GM21528 (cell line): ENCODE results near the gene GCA.

Source experiments
- ATAC-seq: cut with Tn5 transposase; IDR thresholded peaks from one replicate; pipeline ENCODE4 v1.9.1; 2021; ENCODE audit warnings: mild to moderate bottlenecking, moderate library complexity; ENCODE audit not compliant: unreplicated experiment, low FRiP score

The GCA gene

DNA sequence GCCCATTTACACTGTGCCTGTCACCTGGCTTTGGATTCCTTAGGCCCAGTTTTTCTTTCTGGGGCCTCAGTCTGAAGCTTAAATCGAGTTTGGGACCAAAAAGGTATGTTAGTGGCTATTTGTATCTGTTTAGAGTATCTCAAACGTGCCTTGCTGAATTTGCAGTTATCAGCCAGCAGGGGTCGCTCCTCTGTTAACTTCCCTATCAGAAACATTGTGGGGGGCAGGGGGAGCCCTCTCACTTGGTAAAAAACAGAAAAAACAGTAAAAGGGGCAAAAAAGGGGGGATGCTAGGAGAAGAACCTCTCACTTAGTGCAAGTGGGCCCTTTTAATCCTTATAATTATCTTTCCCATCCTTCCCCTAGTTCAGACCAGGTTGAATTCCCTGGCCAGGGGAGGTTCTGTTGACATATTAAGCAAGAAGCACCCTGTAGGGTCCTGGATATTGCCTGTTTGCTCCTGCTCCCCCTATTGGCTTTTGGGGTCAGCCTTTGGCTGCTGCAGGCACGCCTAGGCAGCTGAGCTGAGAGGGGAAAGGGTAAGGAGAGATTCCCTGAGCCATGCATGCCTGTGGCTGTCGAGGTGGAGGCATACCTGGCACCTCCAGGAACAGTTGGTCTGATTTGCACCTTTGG lies 16.7 kb upstream of the GCA start:
- no peak for ATAC-seq

DNA sequence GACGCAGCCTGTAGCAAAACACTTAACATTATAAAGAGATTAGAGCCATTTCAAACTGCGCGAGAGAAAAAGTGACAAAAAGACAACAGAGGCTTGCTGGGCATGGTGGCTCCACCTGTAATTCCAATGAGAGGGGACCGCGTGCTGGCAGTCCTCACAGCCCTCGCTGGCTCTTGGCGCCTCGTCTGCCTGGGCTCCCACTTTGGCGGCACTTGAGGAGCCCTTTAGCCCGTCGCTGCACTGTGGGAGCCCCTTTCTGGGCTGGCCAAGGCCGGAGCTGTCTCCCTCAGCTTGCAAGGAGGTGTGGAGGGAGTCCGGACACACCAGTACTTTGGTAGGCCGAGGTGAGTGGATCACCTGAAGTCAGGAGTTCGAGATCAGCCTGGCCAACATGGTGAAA lies 16.1 kb upstream of the GCA start:
- no peak for ATAC-seq

- ATAC-seq: peak; percentile 76
Measured at GRCh38 chr2:162328424-162329157, 15.3 kb upstream of the GCA start.

DNA sequence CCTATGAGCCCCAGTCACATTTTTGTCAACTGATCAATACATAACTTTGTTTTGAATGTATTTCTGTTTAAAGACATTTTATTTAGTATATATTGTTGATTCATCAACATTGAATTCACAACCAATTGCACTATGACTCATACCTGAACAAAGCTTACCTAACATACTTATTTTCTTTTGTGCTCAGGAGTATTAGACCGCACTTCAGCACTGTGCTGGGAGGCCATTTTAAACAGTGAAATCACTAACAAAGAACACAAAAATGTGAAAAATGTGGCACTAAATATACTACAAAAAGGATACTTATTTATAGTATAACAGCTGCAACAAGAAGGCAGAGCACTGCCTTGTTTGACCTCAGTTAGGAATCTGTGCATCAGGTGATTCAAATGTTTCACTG lies 13.1 kb upstream of the GCA start:
- no peak for ATAC-seq

DNA sequence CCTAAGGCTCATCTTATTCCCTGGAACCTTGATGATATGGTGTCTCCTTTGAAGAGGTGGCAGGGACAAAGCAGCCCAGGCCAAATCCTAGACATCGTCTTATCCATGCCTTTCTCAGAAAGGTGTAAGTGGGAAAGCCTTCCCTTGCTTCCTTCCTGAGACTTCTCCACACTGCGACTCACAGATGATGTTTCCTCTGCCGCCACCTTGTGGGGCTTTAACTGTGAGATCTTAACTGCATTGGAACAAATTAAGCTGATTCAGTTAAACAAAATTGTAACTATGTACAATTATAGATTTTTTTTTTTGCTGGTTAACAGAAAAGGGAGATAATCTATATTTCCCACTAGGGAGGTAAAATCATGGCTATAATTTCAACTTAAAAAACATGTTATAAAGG lies 10.0 kb upstream of the GCA start:
- peak; percentile 50 for ATAC-seq

GRCh38 chr2:162337868-162338267 lies 6.1 kb upstream of the GCA start:
- no peak for ATAC-seq

DNA sequence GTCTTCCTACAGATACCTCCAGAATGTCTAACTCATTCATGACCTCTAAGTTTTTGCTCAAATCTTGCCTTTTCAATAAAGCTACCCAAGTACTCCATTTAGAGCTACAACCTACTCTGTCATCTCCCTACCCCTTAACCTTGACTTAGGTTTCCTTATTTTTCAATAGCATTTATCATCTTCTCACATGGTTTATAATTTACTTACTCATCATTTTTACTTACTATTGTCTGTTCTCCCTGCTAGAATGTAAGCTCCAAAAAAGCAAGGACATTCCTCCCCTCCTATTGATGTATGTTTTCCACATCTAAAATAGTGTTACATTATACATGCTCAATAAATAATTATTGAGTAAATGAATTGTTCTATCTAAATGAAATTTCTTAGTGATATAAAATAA lies 3.1 kb upstream of the GCA start:
- no peak for ATAC-seq

DNA sequence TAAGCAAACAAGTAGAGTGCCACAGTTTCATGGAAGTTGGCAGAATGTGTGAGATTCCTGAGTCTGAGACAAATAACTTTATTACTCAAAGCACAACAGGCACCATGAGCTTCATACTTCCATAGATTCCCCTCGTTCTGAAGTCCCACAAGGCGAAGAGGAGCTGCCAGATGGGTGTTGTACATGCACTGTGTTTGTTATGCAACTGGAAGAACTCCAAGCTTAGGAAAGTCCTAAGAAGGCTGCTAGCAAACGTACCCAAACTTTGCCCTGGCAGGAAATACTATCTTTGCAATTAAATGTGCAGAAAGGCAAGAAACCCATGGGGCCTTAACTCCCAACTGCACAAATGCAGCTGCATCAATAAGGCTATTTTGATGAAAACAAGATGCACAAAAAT lies 1.6 kb upstream of the GCA start:
- no peak for ATAC-seq

- no peak for ATAC-seq
Measured at GRCh38 chr2:162342841-162343240, 1.1 kb upstream of the GCA start.

GRCh38 chr2:162343492-162343823 lies 474 bp upstream of the GCA start:
- no peak for ATAC-seq

GRCh38 chr2:162344617-162344950 lies 652 bp downstream of the GCA start:
- no peak for ATAC-seq

DNA sequence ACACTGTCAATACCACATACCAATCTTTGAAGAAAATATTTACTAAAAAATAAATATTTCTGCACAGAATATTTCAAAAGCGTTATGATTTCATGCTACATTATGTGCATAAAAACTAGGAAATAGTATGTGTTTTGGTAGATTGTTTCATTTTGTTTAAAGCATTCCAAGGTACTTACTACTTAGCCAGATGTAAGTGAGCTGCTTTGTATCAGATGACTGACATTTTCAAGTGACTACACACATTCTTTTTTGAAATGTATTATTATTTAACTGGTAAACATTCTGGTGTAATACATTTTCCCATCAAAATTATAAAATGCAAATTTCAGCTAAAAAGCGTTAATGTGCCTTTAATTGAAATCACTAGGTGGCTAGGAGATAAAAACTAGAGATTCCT lies 21.5 kb downstream of the GCA start:
- ATAC-seq: no peak

GRCh38 chr2:162368494-162368893 lies 24.6 kb downstream of the GCA start:
- ATAC-seq: no peak

DNA sequence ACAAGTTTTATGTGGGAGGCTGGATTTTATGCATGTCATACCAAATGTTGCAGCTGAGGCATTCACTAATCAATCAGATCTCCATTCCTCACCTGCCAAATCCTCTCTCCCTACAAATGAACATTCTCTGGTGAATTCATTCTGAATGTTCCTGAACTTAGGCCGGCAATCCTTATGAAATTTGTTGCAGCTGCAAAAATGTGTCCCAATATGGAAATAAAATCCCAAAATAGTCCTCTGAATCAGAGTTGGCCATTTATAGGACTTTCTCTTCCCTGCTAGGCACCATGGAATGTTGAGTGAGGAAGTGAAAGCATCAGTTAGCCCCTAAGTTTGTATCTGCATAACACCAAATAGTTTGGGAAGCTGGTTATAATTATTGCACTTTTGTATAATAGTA lies 25.6 kb downstream of the GCA start:
- no peak for ATAC-seq

GRCh38 chr2:162370931-162371330 lies 27.0 kb downstream of the GCA start:
- no peak for ATAC-seq

DNA sequence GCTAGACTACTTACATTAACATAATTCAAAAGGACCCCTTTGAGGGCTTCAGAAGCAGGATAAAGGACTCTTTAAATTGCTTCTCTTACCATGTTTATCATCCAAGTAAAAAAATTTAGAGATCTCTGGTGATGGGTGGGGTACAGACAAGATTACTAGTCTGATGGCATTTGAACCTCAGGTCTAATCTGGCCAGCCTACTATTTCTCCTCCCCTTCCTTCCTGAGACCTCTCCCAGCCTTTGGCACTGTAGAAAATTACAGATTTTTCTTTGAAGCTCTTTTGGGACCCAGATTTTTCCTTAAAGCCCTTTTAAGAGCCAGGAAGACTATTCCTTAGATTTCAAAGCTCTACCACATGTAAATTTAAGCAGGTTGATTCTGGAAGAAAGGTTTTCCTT lies 28.9 kb downstream of the GCA start:
- ATAC-seq: no peak

DNA sequence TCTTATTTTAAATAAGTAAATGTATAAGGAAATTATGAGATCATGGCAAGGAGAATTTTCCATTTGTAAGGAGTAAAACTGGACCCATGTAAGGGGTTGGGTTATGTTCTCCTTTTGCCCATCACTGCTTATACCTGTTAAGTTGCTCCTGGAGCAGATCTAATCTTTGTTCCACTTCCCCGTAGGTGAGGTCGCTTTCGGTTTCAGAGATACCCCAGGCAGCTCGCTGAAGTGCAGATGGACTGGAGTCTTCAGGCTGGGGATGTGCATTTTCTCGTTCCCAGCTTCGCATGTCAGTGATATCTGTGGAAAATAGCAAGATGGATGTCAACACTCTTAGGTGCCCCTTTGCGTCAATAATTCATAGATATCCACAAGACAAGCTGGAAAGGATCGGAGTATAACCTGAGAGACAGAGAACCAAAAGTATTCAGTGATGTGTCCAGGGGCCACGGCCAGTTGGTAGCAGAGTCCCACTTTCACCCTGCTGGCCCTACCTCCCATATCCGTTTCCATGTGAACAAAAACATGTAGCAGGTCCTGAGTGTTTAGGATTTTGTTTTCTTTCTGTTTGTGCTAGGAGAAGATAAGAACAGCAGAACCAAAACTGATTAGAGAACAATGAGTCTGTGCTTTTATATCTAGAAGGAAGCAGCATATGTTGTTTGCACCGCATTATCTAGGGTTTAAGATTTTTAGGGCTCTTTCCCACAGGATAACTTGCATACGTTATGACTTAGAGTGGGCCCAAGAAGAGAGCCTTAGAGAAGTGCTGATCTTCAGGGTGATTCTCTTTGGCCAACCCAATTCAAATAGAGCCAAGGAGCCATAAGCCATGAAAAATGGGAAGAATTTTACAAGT lies 36.0 kb downstream of the GCA start:
- ATAC-seq: no peak

DNA sequence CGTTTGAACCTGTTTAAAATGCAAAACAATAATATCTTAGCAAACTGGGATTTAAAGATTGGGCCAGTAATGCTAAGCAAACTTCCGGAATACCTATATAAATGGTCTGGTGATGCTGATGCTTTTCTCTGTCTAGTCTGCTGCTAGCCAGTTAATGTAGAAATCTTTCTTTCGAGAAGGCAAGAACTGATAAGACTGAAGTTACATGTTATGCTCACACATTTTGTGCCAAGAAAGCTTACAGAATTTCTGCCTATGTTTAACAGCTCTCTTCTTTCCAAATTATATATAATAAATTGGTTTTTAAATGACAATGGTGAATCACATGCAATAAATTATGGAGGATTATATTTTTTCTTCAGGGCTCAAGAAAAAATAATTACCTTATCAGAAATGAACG lies 37.9 kb downstream of the GCA start:
- ATAC-seq: no peak

- no peak for ATAC-seq
Measured at GRCh38 chr2:162382278-162382677, 38.3 kb downstream of the GCA start.

GRCh38 chr2:162385536-162385935 lies 41.6 kb downstream of the GCA start:
- no peak for ATAC-seq

GRCh38 chr2:162390801-162391200 lies 46.9 kb downstream of the GCA start:
- ATAC-seq: no peak

DNA sequence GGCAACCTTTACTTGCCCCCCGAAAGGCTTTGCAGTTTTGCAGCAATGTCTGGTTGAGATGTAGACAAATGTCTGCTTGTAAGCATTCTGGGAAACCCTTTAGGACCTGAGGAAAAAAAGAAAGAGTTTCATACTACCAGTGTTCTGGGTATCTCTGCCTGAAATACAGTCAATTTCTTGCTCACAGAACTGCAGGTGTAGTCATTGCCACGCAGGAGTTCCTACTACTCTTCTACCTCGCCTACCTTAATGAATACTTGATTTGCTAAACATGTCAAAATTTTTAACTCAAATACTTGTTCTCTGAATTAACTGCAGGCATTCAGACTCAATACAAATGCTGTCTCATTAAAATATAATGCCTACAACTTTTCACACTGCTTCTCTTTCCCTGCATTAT lies 56.4 kb downstream of the GCA start:
- no peak for ATAC-seq
